Right lobe of liver (tissue), 6 donors: Measurements from ENCODE around the gene NUB1. TPM values are rescaled to one million over a fixed set of nuclear protein-coding genes. Genes with fewer than 3 reads are reported as not detected.
A peak's percentile ranks its signal among the peaks of the same experiment; 100 is the strongest.

ENCODE experiments used
- ATAC-seq, 4 donors: fragments of 200-7000 bp; cut with Tn5 transposase; one replicate each; pipeline ENCODE4 v1.9.1; 2020; ENCODE audit warnings: mild to moderate bottlenecking in 4 of 4, moderate library complexity in 4 of 4
- DNase-seq, 3 donors: peaks; one replicate each; pipeline ENCODE4 v3.0.0-alpha.2; 2020
- H3K27ac ChIP-seq, 3 donors: fragments of 200-600 bp; one replicate each; pipeline ENCODE4 v1.8.0; 2022
- H3K27me3 ChIP-seq, 2 donors: fragments of 200-600 bp; one replicate each; pipeline ENCODE4 v1.8.0; 2022
- H3K36me3 ChIP-seq, 4 donors: fragments of 200-600 bp; sonication (generic) in 1 of 4; one replicate each; pipeline versions ENCODE4 v1.5.1 to v1.8.0; 2017 to 2022; ENCODE audit warnings: control low read depth in 1 of 4
- H3K4me1 ChIP-seq, 4 donors: fragments of 200-600 bp; sonication (generic) in 1 of 4; one replicate each; pipeline versions ENCODE4 v1.5.1 to v1.8.0; 2017 to 2022; ENCODE audit warnings: control low read depth in 1 of 4
- H3K4me3 ChIP-seq, 3 donors: fragments of 200-600 bp; one replicate each; pipeline ENCODE4 v1.8.0; 2022
- H3K9me3 ChIP-seq, 4 donors: fragments of 200-600 bp; sonication (generic) in 1 of 4; one replicate each; pipeline versions ENCODE4 v1.5.1 to v1.8.0; 2017 to 2022; ENCODE audit warnings: control low read depth in 1 of 4
- CTCF ChIP-seq, 4 donors: fragments of 200-600 bp in 3 of 4; fragments of 450-650 bp in 1 of 4; IDR thresholded peaks; one replicate each; pipeline versions ENCODE4 v1.5.1 to v1.8.0; 2016 to 2022; ENCODE audit warnings: antibody characterized with exemption in 4 of 4, mild to moderate bottlenecking in 2 of 4
- POLR2A ChIP-seq: fragments of 450-650 bp; IDR thresholded peaks from one replicate; pipeline ENCODE4 v1.6.1; 2017; ENCODE audit warnings: antibody characterized with exemption, mild to moderate bottlenecking
- WGBS: methylation state at CpG from one replicate; pipeline ENCODE4 v1.1.6; 2018; ENCODE audit warnings: low coverage, low lambda C conversion rate; ENCODE audit not compliant: insufficient coverage; ENCODE audit errors: missing lambda C conversion rate; 5-methylcytosine and 5-hydroxymethylcytosine counted together
- intact Hi-C, 2 donors: fragments of 100-400 bp; cut with DNase I; formaldehyde crosslinking; loops; one replicate each; pipeline versions ENCODE4 v1.11.2 to v1.14.1; 2022
- total RNA-seq, 6 experiments: library from RNA; depleted of rRNA in 2 of 6; stranded (reverse); fragments of >200 nt in 2 of 6; fragmentation: NEBNext Ultra II Directional in 3 of 6; extraction: Animal tissue kit (Norgen Biotek cat#: 25700) in 3 of 6; gene quantifications; one replicate each; pipeline versions ENCODE4 v1.1.0 to v1.2.4, GENCODE V29; 2016 to 2023
- donor health status: DM: no; HTN: yes; CAD: no.
- donor health status: DM: no; HTN: no; CAD: no.
- donor health status: DM: no; HTN: no; CAD: no.
- donor health status: DM: no; HTN: yes; CAD: no.
- donor health status: DM: no; HTN: yes; CAD: no.

Gene NUB1
- total RNA-seq, 6 experiments from 2014 or later, result 21.1 to 31.3 (median 26.2) TPM

GRCh38 chr7:151311294-151311864, 30.2 kb upstream of the NUB1 start:
- DNase-seq (peak in 1 of 3 donors; percentile 33), ATAC-seq (peak in 2 of 4 donors; percentile 24 to 33)
- intact Hi-C loops, result no loop called here
- TF ChIP-seq CTCF (IDR thresholded peaks at IDR 0.05) (peak in 2 of 4 donors; percentile 24 to 36), POLR2A (no peak)
- no peaks in the 10 kb centered on the region for H3K36me3 ChIP-seq
- no peak overlapping the region for H3K27ac ChIP-seq
- H3K4me3 ChIP-seq, result no peak overlapping the region
- peaks cover 0 to 3% (median 0%) of the 10 kb centered on the region in 4 donors for H3K9me3 ChIP-seq
- 40% methylated on average over 4 of the region's 6 CpGs for WGBS
- H3K27me3 ChIP-seq, result no peaks in the 10 kb centered on the region
- no peaks in the 10 kb centered on the region for H3K4me1 ChIP-seq

GRCh38 chr7:151312356-151312755, 29.3 kb upstream of the NUB1 start:
- no peak overlapping the region for H3K27ac ChIP-seq

DNA sequence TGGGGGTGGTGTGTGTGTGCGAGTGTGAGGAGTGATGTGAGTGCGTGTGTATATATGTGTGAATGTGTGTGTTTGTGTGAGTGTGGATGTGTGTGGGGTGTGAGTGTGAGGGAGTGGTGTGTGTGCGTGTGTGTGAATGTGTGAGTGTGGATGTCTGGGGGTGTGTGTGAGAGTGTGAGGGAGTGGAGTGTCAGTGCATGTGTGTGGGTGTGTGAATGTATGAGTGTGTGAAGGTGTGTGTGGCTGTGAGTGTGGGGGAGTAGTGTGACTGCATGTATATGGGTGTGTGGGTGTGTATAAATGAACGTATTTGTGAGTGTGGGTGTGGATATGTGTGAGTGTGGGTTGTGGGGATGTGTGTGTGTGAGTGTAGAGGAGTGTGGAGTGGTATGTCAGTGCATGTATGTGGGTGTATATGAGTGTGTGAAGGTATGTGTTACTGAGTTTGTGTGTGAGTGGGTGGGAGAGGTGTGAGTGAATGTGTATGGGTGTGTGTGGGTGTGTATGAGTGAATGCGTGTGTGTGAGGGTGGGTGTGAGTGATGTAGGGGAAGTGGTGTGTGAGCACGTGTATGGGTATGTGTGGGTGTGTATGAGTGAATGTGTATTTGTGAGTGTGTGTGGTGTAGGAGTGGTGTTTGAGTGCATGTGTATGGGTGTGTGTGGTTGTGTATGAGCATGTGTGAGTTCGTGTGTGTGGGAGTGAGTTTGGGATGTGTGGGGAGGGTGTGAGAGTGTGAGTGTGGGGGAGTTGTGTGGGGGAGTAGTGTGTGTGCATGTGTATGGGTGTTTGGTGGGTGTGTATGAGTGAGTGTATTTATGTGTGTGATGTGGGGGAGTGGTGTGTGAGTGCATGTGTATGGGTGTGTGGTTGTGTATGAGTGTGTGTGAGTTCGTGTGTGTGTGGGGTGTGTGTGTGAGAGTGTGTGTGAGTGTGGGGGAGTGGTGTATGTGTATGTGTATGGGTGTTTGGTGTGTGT, 28.5 kb upstream of the NUB1 start:
- Histone ChIP-seq H3K9me3 (peaks cover 0 to 3% (median 0%) of the 10 kb centered on the region in 4 donors), H3K27me3 (no peaks in the 10 kb centered on the region), H3K27ac (no peak overlapping the region), H3K4me1 (no peaks in the 10 kb centered on the region), H3K4me3 (no peak overlapping the region), H3K36me3 (no peaks in the 10 kb centered on the region)
- ATAC-seq (no peak), DNase-seq (peak in 1 of 3 donors; percentile 25)
- TF ChIP-seq CTCF (IDR thresholded peaks at IDR 0.05) (no peak), POLR2A (no peak)
- 60% methylated on average over 8 of the region's 8 CpGs for WGBS
- intact Hi-C loops, result no loop called here

More at GRCh38 chr7:151312356-151312755, 29.3 kb upstream of the NUB1 start:
- Histone ChIP-seq H3K9me3 (peaks cover 0 to 3% (median 0%) of the 10 kb centered on the region in 4 donors), H3K4me3 (no peak overlapping the region), H3K27me3 (no peaks in the 10 kb centered on the region), H3K4me1 (no peaks in the 10 kb centered on the region), H3K36me3 (no peaks in the 10 kb centered on the region)
- 82% methylated on average over 6 of the region's 6 CpGs for WGBS
- TF ChIP-seq CTCF (IDR thresholded peaks at IDR 0.05) (no peak), POLR2A (no peak)
- ATAC-seq, result no peak
- DNase-seq, result peak in 1 of 3 donors; percentile 31
- intact Hi-C loops, result no loop called here

GRCh38 chr7:151313857-151314256, 27.8 kb upstream of the NUB1 start:
- peak; percentile 12 to 51 (median 38) for ATAC-seq
- Histone ChIP-seq H3K4me3 (no peak overlapping the region), H3K4me1 (no peaks in the 10 kb centered on the region), H3K27me3 (no peaks in the 10 kb centered on the region), H3K36me3 (no peaks in the 10 kb centered on the region), H3K27ac (no peak overlapping the region), H3K9me3 (peaks cover 0 to 3% (median 0%) of the 10 kb centered on the region in 4 donors)
- 30% methylated on average over 10 of the region's 10 CpGs for WGBS
- intact Hi-C loops, result no loop called here
- DNase-seq, result peak in 1 of 3 donors; percentile 47
- TF ChIP-seq POLR2A (no peak), CTCF (IDR thresholded peaks at IDR 0.05) (no peak)
